ENCODE results near the gene NFASC.

NFASC gene

GRCh38 chr1:204873714-204874113 lies 3.1 kb downstream of the NFASC start:
- ChIA-PET CTCF (no interaction called here), POLR2A (no interaction called here)
- no peak overlapping the region for H3K4me3 ChIP-seq (ENCODE audit: control insufficient read depth in 1 of 7, extremely low read depth in 1 of 7, insufficient read depth in 4 of 7, low read depth in 2 of 7, low read length in 6 of 7)
- no peak for DNase-seq
- WGBS (ENCODE audit: insufficient coverage), result 100% methylated on average over 2 of the region's 2 CpGs
- peaks cover 5 to 13% (median 6%) of the 10 kb centered on the region in 5 experiments for H3K27me3 ChIP-seq (replicated peaks in 2 of 5; ENCODE audit: control insufficient read depth in 4 of 5, insufficient read depth in 5 of 5, low read length in 4 of 5)
- H3K4me1 ChIP-seq (ENCODE audit: control extremely low read depth in 1 of 4, control insufficient read depth in 4 of 4, insufficient read depth in 4 of 4, low read length in 3 of 4), result no peaks in the 10 kb centered on the region
- no peaks in the 10 kb centered on the region for H3K9me3 ChIP-seq (ENCODE audit: control extremely low read depth in 1 of 5, control insufficient read depth in 4 of 5, insufficient read depth in 2 of 5, low read depth in 1 of 5, low read length in 4 of 5)
- H3K27ac ChIP-seq (ENCODE audit: insufficient read depth in 1 of 2, low read depth in 1 of 2, low read length in 2 of 2, poor library complexity in 1 of 2, severe bottlenecking in 2 of 2), result no peak overlapping the region
- no peaks in the 10 kb centered on the region for H3K36me3 ChIP-seq (ENCODE audit: control insufficient read depth in 4 of 4, insufficient read depth in 4 of 4, low read length in 3 of 4)

- CTCF ChIA-PET, result no interaction called here
- Histone ChIP-seq H3K9me3 (ENCODE audit: control extremely low read depth in 1 of 5, control insufficient read depth in 4 of 5, insufficient read depth in 2 of 5, low read depth in 1 of 5, low read length in 4 of 5) (no peaks in the 10 kb centered on the region), H3K36me3 (ENCODE audit: control insufficient read depth in 4 of 4, insufficient read depth in 4 of 4, low read length in 3 of 4) (no peaks in the 10 kb centered on the region), H3K4me1 (ENCODE audit: control extremely low read depth in 1 of 4, control insufficient read depth in 4 of 4, insufficient read depth in 4 of 4, low read length in 3 of 4) (no peaks in the 10 kb centered on the region), H3K27me3 (replicated peaks in 2 of 5; ENCODE audit: control insufficient read depth in 4 of 5, insufficient read depth in 5 of 5, low read length in 4 of 5) (peaks cover 5 to 18% (median 7%) of the 10 kb centered on the region in 5 experiments), H3K27ac (ENCODE audit: insufficient read depth in 1 of 2, low read depth in 1 of 2, low read length in 2 of 2, poor library complexity in 1 of 2, severe bottlenecking in 2 of 2) (no peak overlapping the region), H3K4me3 (ENCODE audit: control insufficient read depth in 1 of 7, extremely low read depth in 1 of 7, insufficient read depth in 4 of 7, low read depth in 2 of 7, low read length in 6 of 7) (no peak overlapping the region)
- POLR2A ChIA-PET, result no interaction called here
- no peak for DNase-seq
- WGBS (ENCODE audit: insufficient coverage), result 93% methylated on average over 10 of the region's 10 CpGs
Observed at GRCh38 chr1:204874274-204874673, 3.6 kb downstream of the NFASC start.

DNA sequence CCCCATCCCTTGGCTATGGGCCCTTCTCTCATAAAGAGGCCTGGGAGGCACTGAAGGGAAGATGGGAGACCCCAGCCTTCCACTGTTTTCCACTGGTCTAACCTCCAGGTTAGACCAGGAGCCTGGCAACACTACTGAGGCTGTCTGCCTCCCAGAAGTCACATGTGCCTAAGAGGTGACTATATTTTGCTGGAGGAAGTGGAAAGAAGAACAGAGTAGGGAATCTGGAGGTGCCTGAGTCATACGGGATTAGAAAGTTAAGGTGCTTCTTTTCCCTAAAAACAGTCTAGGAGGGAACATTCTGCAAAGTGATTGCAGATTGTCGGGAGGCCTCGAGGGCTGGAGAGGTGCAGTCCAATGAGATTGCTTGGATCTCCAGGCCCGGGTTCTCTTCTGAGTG lies 4.6 kb downstream of the NFASC start:
- CTCF ChIA-PET, result no interaction called here
- no peaks in the 10 kb centered on the region for H3K4me1 ChIP-seq (ENCODE audit: control extremely low read depth in 1 of 4, control insufficient read depth in 4 of 4, insufficient read depth in 4 of 4, low read length in 3 of 4)
- no peaks in the 10 kb centered on the region for H3K36me3 ChIP-seq (ENCODE audit: control insufficient read depth in 4 of 4, insufficient read depth in 4 of 4, low read length in 3 of 4)
- H3K27me3 ChIP-seq (replicated peaks in 2 of 5; ENCODE audit: control insufficient read depth in 4 of 5, insufficient read depth in 5 of 5, low read length in 4 of 5), result peaks cover 5 to 23% (median 8%) of the 10 kb centered on the region in 5 experiments
- H3K4me3 ChIP-seq (ENCODE audit: control insufficient read depth in 1 of 7, extremely low read depth in 1 of 7, insufficient read depth in 4 of 7, low read depth in 2 of 7, low read length in 6 of 7), result no peak overlapping the region
- WGBS (ENCODE audit: insufficient coverage), result 91% methylated on average over 1 of the region's 4 CpGs
- no peak overlapping the region for H3K27ac ChIP-seq (ENCODE audit: insufficient read depth in 1 of 2, low read depth in 1 of 2, low read length in 2 of 2, poor library complexity in 1 of 2, severe bottlenecking in 2 of 2)
- POLR2A ChIA-PET, result no interaction called here
- no peak for DNase-seq
- H3K9me3 ChIP-seq (ENCODE audit: control extremely low read depth in 1 of 5, control insufficient read depth in 4 of 5, insufficient read depth in 2 of 5, low read depth in 1 of 5, low read length in 4 of 5), result no peaks in the 10 kb centered on the region

GRCh38 chr1:204878621-204879234 lies 8.1 kb downstream of the NFASC start:
- Histone ChIP-seq H3K4me1 (ENCODE audit: control extremely low read depth in 1 of 4, control insufficient read depth in 4 of 4, insufficient read depth in 4 of 4, low read length in 3 of 4) (no peaks in the 10 kb centered on the region), H3K36me3 (ENCODE audit: control insufficient read depth in 4 of 4, insufficient read depth in 4 of 4, low read length in 3 of 4) (no peaks in the 10 kb centered on the region), H3K4me3 (ENCODE audit: control insufficient read depth in 1 of 7, extremely low read depth in 1 of 7, insufficient read depth in 4 of 7, low read depth in 2 of 7, low read length in 6 of 7) (no peak overlapping the region), H3K27ac (ENCODE audit: insufficient read depth in 1 of 2, low read depth in 1 of 2, low read length in 2 of 2, poor library complexity in 1 of 2, severe bottlenecking in 2 of 2) (no peak overlapping the region), H3K27me3 (replicated peaks in 2 of 5; ENCODE audit: control insufficient read depth in 4 of 5, insufficient read depth in 5 of 5, low read length in 4 of 5) (peaks cover 5 to 23% (median 8%) of the 10 kb centered on the region in 5 experiments), H3K9me3 (ENCODE audit: control extremely low read depth in 1 of 5, control insufficient read depth in 4 of 5, insufficient read depth in 2 of 5, low read depth in 1 of 5, low read length in 4 of 5) (no peaks in the 10 kb centered on the region)
- POLR2A ChIA-PET, result no interaction called here
- WGBS (ENCODE audit: insufficient coverage), result 21% methylated on average over 2 of the region's 5 CpGs
- CTCF ChIA-PET, result no interaction called here
- no peak for DNase-seq

DNA sequence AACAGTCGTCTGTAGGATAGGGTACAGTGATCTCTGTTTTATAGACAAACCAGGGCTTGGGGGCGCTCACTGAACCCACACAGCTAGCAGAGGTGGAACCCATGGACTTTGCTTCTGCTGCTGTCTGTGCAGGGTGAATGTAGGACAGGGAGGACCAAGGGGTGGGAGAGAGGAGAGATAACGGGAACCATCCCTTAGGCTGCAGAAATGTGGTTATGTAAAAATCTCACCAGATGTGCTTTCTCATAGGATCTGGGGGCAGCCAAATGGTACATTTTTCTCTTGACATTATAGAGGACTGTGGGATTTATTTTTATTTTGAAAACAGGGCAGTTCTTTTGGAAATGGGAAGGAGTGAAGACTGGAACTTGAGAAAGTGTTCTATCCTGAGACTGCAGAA lies 8.7 kb downstream of the NFASC start:
- Histone ChIP-seq H3K9me3 (ENCODE audit: control extremely low read depth in 1 of 5, control insufficient read depth in 4 of 5, insufficient read depth in 2 of 5, low read depth in 1 of 5, low read length in 4 of 5) (no peaks in the 10 kb centered on the region), H3K27ac (ENCODE audit: insufficient read depth in 1 of 2, low read depth in 1 of 2, low read length in 2 of 2, poor library complexity in 1 of 2, severe bottlenecking in 2 of 2) (no peak overlapping the region), H3K36me3 (ENCODE audit: control insufficient read depth in 4 of 4, insufficient read depth in 4 of 4, low read length in 3 of 4) (no peaks in the 10 kb centered on the region), H3K27me3 (replicated peaks in 2 of 5; ENCODE audit: control insufficient read depth in 4 of 5, insufficient read depth in 5 of 5, low read length in 4 of 5) (peaks cover 5 to 25% (median 8%) of the 10 kb centered on the region in 5 experiments), H3K4me3 (ENCODE audit: control insufficient read depth in 1 of 7, extremely low read depth in 1 of 7, insufficient read depth in 4 of 7, low read depth in 2 of 7, low read length in 6 of 7) (no peak overlapping the region), H3K4me1 (ENCODE audit: control extremely low read depth in 1 of 4, control insufficient read depth in 4 of 4, insufficient read depth in 4 of 4, low read length in 3 of 4) (no peaks in the 10 kb centered on the region)
- ChIA-PET POLR2A (no interaction called here), CTCF (interaction anchor here (1.3 kb wide), 1 partner anchor 17 kb away, joined by 3 read pairs; no protein-coding TSS in a partner anchor)
- DNase-seq, result no peak
- 82% methylated on average over 3 of the region's 3 CpGs for WGBS (ENCODE audit: insufficient coverage)

DNA sequence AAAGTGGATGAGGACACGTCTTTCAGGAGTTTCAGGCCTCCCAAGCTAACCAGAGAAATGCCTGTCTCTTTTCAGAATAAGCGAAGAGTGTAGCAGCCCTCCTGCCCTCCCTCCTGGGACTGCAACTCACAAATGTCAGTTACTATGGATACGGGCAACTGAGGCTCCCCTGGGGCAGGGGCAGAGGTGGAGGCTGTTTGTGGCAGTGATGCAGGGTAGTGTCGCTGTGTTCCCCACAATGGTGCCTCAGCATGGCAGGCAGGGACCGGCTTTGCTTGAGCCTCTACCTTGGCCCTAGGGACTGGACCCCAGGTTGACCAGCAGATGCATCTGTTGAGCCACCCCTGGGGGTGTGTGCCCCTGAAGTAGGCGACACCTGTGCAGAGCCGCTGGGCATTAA lies 10.2 kb downstream of the NFASC start:
- Histone ChIP-seq H3K4me3 (ENCODE audit: control insufficient read depth in 1 of 7, extremely low read depth in 1 of 7, insufficient read depth in 4 of 7, low read depth in 2 of 7, low read length in 6 of 7) (no peak overlapping the region), H3K9me3 (ENCODE audit: control extremely low read depth in 1 of 5, control insufficient read depth in 4 of 5, insufficient read depth in 2 of 5, low read depth in 1 of 5, low read length in 4 of 5) (no peaks in the 10 kb centered on the region), H3K4me1 (ENCODE audit: control extremely low read depth in 1 of 4, control insufficient read depth in 4 of 4, insufficient read depth in 4 of 4, low read length in 3 of 4) (no peaks in the 10 kb centered on the region), H3K27ac (ENCODE audit: insufficient read depth in 1 of 2, low read depth in 1 of 2, low read length in 2 of 2, poor library complexity in 1 of 2, severe bottlenecking in 2 of 2) (no peak overlapping the region), H3K27me3 (replicated peaks in 2 of 5; ENCODE audit: control insufficient read depth in 4 of 5, insufficient read depth in 5 of 5, low read length in 4 of 5) (peaks cover 6 to 28% (median 9%) of the 10 kb centered on the region in 5 experiments), H3K36me3 (ENCODE audit: control insufficient read depth in 4 of 4, insufficient read depth in 4 of 4, low read length in 3 of 4) (no peaks in the 10 kb centered on the region)
- DNase-seq, result no peak
- WGBS (ENCODE audit: insufficient coverage), result 100% methylated on average over 5 of the region's 7 CpGs
- ChIA-PET CTCF (interaction anchor here (1.3 kb wide), 1 partner anchor 16 kb away, joined by 3 read pairs; no protein-coding TSS in a partner anchor), POLR2A (interaction anchor here (0.6 kb wide), 1 partner anchor 969 kb away, joined by 3 read pairs; no protein-coding TSS in a partner anchor)

- CTCF ChIA-PET, result no interaction called here
Observed at GRCh38 chr1:204882479-204882878, 11.8 kb downstream of the NFASC start.

More at GRCh38 chr1:204882479-204882878, 11.8 kb downstream of the NFASC start:
- no peaks in the 10 kb centered on the region for H3K4me1 ChIP-seq (ENCODE audit: control extremely low read depth in 1 of 4, control insufficient read depth in 4 of 4, insufficient read depth in 4 of 4, low read length in 3 of 4)
- peaks cover 2 to 28% (median 6%) of the 10 kb centered on the region in 5 experiments for H3K27me3 ChIP-seq (replicated peaks in 2 of 5; ENCODE audit: control insufficient read depth in 4 of 5, insufficient read depth in 5 of 5, low read length in 4 of 5)
- no peaks in the 10 kb centered on the region for H3K9me3 ChIP-seq (ENCODE audit: control extremely low read depth in 1 of 5, control insufficient read depth in 4 of 5, insufficient read depth in 2 of 5, low read depth in 1 of 5, low read length in 4 of 5)
- H3K27ac ChIP-seq (ENCODE audit: insufficient read depth in 1 of 2, low read depth in 1 of 2, low read length in 2 of 2, poor library complexity in 1 of 2, severe bottlenecking in 2 of 2), result no peak overlapping the region
- DNase-seq, result no peak
- POLR2A ChIA-PET, result no interaction called here
- no peak overlapping the region for H3K4me3 ChIP-seq (ENCODE audit: control insufficient read depth in 1 of 7, extremely low read depth in 1 of 7, insufficient read depth in 4 of 7, low read depth in 2 of 7, low read length in 6 of 7)
- 80% methylated on average over 1 of the region's 3 CpGs for WGBS (ENCODE audit: insufficient coverage)
- no peaks in the 10 kb centered on the region for H3K36me3 ChIP-seq (ENCODE audit: control insufficient read depth in 4 of 4, insufficient read depth in 4 of 4, low read length in 3 of 4)
